ENCODE data around the gene FBLL1. TPM values are rescaled to one million over a fixed set of nuclear protein-coding genes. Genes with fewer than 3 reads are reported as not detected.

FBLL1 gene
- polyA plus RNA-seq, 1 donor (not counting 4 experiments of a cell fraction or from before 2014, with no cell fraction given): not detected

GRCh38 chr5:168486136-168486879 lies 42.8 kb upstream of the FBLL1 start, which contains the start of gene RARS1:
TSS of gene RARS1 (plus strand) at chr5:168486471. CDS start at chr5:168486499, 28 bp downstream.
- Histone ChIP-seq H3K79me2 (ENCODE audit: control insufficient read depth, insufficient read depth, low read length) (peaks cover 35% of the 10 kb centered on the region), H2AFZ (ENCODE audit: control insufficient read depth, low read length) (peak within 1 kb of the TSS; percentile 97), H3K4me1 (ENCODE audit: control insufficient read depth, extremely low read depth, insufficient read depth, low read length) (peaks cover 11% of the 10 kb centered on the region), H3K9ac (ENCODE audit: control insufficient read depth, extremely low read depth, insufficient read depth, low read length) (peak within 1 kb of the TSS; percentile 88), H3K9me3 (ENCODE audit: control insufficient read depth, low read depth, low read length) (no peaks in the 10 kb centered on the region), H3K4me2 (ENCODE audit: control insufficient read depth, extremely low read depth, insufficient read depth, low read depth, low read length) (peak within 1 kb of the TSS; percentile 66), H3K4me3 (ENCODE audit: control insufficient read depth in 2 of 3, extremely low read depth in 1 of 3, insufficient read depth in 2 of 3, low read depth in 1 of 3, low read length in 3 of 3) (peak within 1 kb of the TSS; percentile 75 to 98 (median 98)), H3K27me3 (ENCODE audit: control insufficient read depth, extremely low read depth, insufficient read depth, low read length) (no peaks in the 10 kb centered on the region), H4K20me1 (ENCODE audit: control insufficient read depth, extremely low read depth, insufficient read depth, low read length) (no peaks in the 10 kb centered on the region), H3K9me1 (ENCODE audit: control insufficient read depth, extremely low read depth, insufficient read depth, low read length) (peaks cover 1% of the 10 kb centered on the region), H3K36me3 (ENCODE audit: control insufficient read depth in 2 of 2, extremely low read depth in 1 of 2, insufficient read depth in 2 of 2, low read length in 2 of 2) (peaks cover 11 to 15% of the 10 kb centered on the region in 2 experiments), H3K27ac (ENCODE audit: control insufficient read depth, insufficient read depth, low read length) (peak within 1 kb of the TSS; percentile 77)
- dilution Hi-C loops (cut with MboI; ENCODE audit: extremely low pct_ligation_motif_present, low sequenced_read_pairs): no loop called here
- TF ChIP-seq, protein P1, sequence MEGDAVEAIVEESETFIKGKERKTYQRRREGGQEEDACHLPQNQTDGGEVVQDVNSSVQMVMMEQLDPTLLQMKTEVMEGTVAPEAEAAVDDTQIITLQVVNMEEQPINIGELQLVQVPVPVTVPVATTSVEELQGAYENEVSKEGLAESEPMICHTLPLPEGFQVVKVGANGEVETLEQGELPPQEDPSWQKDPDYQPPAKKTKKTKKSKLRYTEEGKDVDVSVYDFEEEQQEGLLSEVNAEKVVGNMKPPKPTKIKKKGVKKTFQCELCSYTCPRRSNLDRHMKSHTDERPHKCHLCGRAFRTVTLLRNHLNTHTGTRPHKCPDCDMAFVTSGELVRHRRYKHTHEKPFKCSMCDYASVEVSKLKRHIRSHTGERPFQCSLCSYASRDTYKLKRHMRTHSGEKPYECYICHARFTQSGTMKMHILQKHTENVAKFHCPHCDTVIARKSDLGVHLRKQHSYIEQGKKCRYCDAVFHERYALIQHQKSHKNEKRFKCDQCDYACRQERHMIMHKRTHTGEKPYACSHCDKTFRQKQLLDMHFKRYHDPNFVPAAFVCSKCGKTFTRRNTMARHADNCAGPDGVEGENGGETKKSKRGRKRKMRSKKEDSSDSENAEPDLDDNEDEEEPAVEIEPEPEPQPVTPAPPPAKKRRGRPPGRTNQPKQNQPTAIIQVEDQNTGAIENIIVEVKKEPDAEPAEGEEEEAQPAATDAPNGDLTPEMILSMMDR (optimal IDR thresholded peaks at IDR 0.05 in 1 of 3, IDR thresholded peaks at IDR 0.05 in 1 of 3, conservative IDR thresholded peaks at IDR 0.05 in 1 of 3; ENCODE audit: extremely low read depth in 1 of 3, insufficient read depth in 2 of 3, low read length in 3 of 3): peak; percentile 96 to 99 (median 96)
- no peak for TF ChIP-seq EZH2 (IDR thresholded peaks at IDR 0.05; ENCODE audit: low read length)
- DNase-seq (ENCODE audit: low read depth, low spot score) (peak; percentile 68), FAIRE-seq (peak; percentile 65)

DNA sequence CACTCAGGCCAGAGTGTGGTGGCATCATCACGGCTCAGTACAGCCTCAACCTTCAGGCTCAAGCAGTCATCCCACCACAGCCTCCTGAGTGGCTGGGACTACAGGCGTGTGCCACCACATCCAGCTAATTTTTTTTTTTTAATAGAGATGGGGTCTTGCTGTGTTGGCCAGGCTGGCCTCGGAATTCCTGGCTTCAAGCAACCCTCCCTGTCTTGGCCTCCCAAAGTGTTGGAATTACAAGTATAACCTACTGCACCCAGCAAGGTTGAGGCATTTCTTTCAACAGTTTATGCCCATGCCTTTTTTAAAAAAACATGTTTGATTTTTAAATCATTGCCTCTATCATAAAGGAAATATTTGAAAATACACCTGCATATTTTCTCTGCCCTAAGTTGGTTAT lies 40.0 kb upstream of the FBLL1 start:
- H3K4me2 ChIP-seq (ENCODE audit: control insufficient read depth, extremely low read depth, insufficient read depth, low read depth, low read length): no peak overlapping the region
- H3K4me3 ChIP-seq (ENCODE audit: control insufficient read depth in 2 of 3, extremely low read depth in 1 of 3, insufficient read depth in 2 of 3, low read depth in 1 of 3, low read length in 3 of 3): no peak overlapping the region
- H3K4me1 ChIP-seq (ENCODE audit: control insufficient read depth, extremely low read depth, insufficient read depth, low read length): peaks cover 8% of the 10 kb centered on the region
- dilution Hi-C loops (cut with MboI; ENCODE audit: extremely low pct_ligation_motif_present, low sequenced_read_pairs): no loop called here
- no peak overlapping the region for H3K9ac ChIP-seq (ENCODE audit: control insufficient read depth, extremely low read depth, insufficient read depth, low read length)
- H3K27ac ChIP-seq (ENCODE audit: control insufficient read depth, insufficient read depth, low read length): no peak overlapping the region
- DNase-seq (ENCODE audit: low read depth, low spot score): no peak
- H3K27me3 ChIP-seq (ENCODE audit: control insufficient read depth, extremely low read depth, insufficient read depth, low read length): no peaks in the 10 kb centered on the region
- H4K20me1 ChIP-seq (ENCODE audit: control insufficient read depth, extremely low read depth, insufficient read depth, low read length): no peaks in the 10 kb centered on the region
- no peak for TF ChIP-seq EZH2 (IDR thresholded peaks at IDR 0.05; ENCODE audit: low read length)
- TF ChIP-seq, protein P1 (optimal IDR thresholded peaks at IDR 0.05 in 1 of 3, IDR thresholded peaks at IDR 0.05 in 1 of 3, conservative IDR thresholded peaks at IDR 0.05 in 1 of 3; ENCODE audit: extremely low read depth in 1 of 3, insufficient read depth in 2 of 3, low read length in 3 of 3): no peak
- no peak overlapping the region for H2AFZ ChIP-seq (ENCODE audit: control insufficient read depth, low read length)
- FAIRE-seq: no peak
- no peaks in the 10 kb centered on the region for H3K9me1 ChIP-seq (ENCODE audit: control insufficient read depth, extremely low read depth, insufficient read depth, low read length)
- peaks cover 41% of the 10 kb centered on the region for H3K79me2 ChIP-seq (ENCODE audit: control insufficient read depth, insufficient read depth, low read length)
- no peaks in the 10 kb centered on the region for H3K9me3 ChIP-seq (ENCODE audit: control insufficient read depth, low read depth, low read length)
- peaks cover 23 to 24% of the 10 kb centered on the region in 2 experiments for H3K36me3 ChIP-seq (ENCODE audit: control insufficient read depth in 2 of 2, extremely low read depth in 1 of 2, insufficient read depth in 2 of 2, low read length in 2 of 2)

Measured in keratinocyte (primary cell).